A549 (cell line): Measurements from ENCODE around the gene ANK3. TPM values are rescaled to one million over a fixed set of nuclear protein-coding genes. Genes with fewer than 3 reads are reported as not detected.
A peak's percentile ranks its signal among the peaks of the same experiment; 100 is the strongest.

Experiments
- ATAC-seq, 2 experiments: fragments of 200-7000 bp in 1 of 2; fragments of >200 bp in 1 of 2; cut with Nextera tagmentation in 1 of 2; cut with Tn5 transposase in 1 of 2; 3 replicates each; pipeline versions ENCODE4 v1.8.0 to v1.9.1; 2018 to 2020; ENCODE audit warnings: mild to moderate bottlenecking in 1 of 2, moderate library complexity in 1 of 2
- CTCF ChIA-PET: fragments of 300-600 bp; sonication (Branson Sonifier 250); formaldehyde crosslinking; extraction: SDS; loops from one replicate; lab custom pipeline; 2021; ENCODE audit warnings: antibody characterized with exemption, inconsistent platforms; lab: Yijun Ruan, JAX
- POLR2A ChIA-PET: fragments of 350-600 bp; formaldehyde crosslinking; extraction: SDS; loops from one replicate; lab custom pipeline; 2021; ENCODE audit warnings: antibody characterized with exemption, inconsistent platforms; lab: Yijun Ruan, JAX
- DNase-seq, 2 experiments: peaks; one replicate each; pipeline versions ENCODE4 v3.0.0 to v3.0.0-alpha.2; 2011 to 2016; ENCODE audit warnings: low read depth in 1 of 2, low spot score in 1 of 2
- FAIRE-seq: peaks from 2 replicates; lab custom pipeline; 2011; peaks lifted over from hg19 to GRCh38; lab: Jason Lieb, UNC
- H3K27ac ChIP-seq, 2 experiments: fragments of >200 bp; sonication (Bioruptor Twin); formaldehyde crosslinking; 3 replicates each; pipeline ENCODE4 v1.5.1; 2016 to 2017
- H3K4me1 ChIP-seq: fragments of >200 bp; sonication (Bioruptor Twin); formaldehyde crosslinking; 3 replicates; pipeline ENCODE4 v1.6.1; 2016
- H3K4me2 ChIP-seq: fragments of >200 bp; sonication (Bioruptor Twin); formaldehyde crosslinking; 3 replicates; pipeline ENCODE4 v1.6.1; 2016
- H3K4me3 ChIP-seq: fragments of >200 bp; sonication (Bioruptor Twin); formaldehyde crosslinking; 3 replicates; pipeline ENCODE4 v1.5.1; 2016
- H3K9me3 ChIP-seq: fragments of >200 bp; sonication (Bioruptor Twin); formaldehyde crosslinking; 3 replicates; pipeline ENCODE4 v1.6.1; 2016
- CHD2 ChIP-seq: fragments of 150-350 bp; IDR thresholded peaks from 2 replicates; pipeline ENCODE4 v1.6.1; 2014; ENCODE audit warnings: low read length; ENCODE audit not compliant: partially characterized antibody
- EHF ChIP-seq: fragments of 250-450 bp; sonication (Bioruptor Pico); IDR thresholded peaks from 2 replicates; pipeline ENCODE4 v1.5.0; 2020; ENCODE audit warnings: mild to moderate bottlenecking
- FOSL2 ChIP-seq, 2 experiments: fragments of 450-650 bp in 1 of 2; fragments of >200 bp in 1 of 2; sonication (Bioruptor Twin) in 1 of 2; formaldehyde crosslinking; IDR thresholded peaks; 2 replicates each; pipeline versions ENCODE4 v1.5.0 to v1.6.1; 2016 to 2020; ENCODE audit warnings: mild to moderate bottlenecking in 1 of 2, moderate library complexity in 1 of 2
- GATA3 ChIP-seq: IDR thresholded peaks from 2 replicates; pipeline ENCODE4 v1.6.1; 2012; ENCODE audit warnings: borderline replicate concordance
- HOXA7 ChIP-seq: fragments of 250-450 bp; sonication (Bioruptor Pico); IDR thresholded peaks from 2 replicates; pipeline ENCODE4 v1.5.0; 2020; ENCODE audit warnings: mild to moderate bottlenecking, moderate library complexity
- HOXB5 ChIP-seq: fragments of 250-450 bp; sonication (Bioruptor Pico); IDR thresholded peaks from 2 replicates; pipeline ENCODE4 v1.5.0; 2020; ENCODE audit warnings: mild to moderate bottlenecking, moderate library complexity
- KDM1A ChIP-seq: fragments of 200-600 bp; sonication (generic); IDR thresholded peaks from 2 replicates; pipeline ENCODE4 v1.6.1; 2016; ENCODE audit warnings: low read depth, mild to moderate bottlenecking
- MYC ChIP-seq: IDR thresholded peaks from 2 replicates; pipeline ENCODE4 v1.6.1; 2012; ENCODE audit warnings: mild to moderate bottlenecking, inconsistent platforms, low read length, improper control_type of control experiment, borderline replicate concordance
- NR3C1 ChIP-seq: fragments of >200 bp; sonication (Bioruptor Twin); formaldehyde crosslinking; IDR thresholded peaks from 3 replicates; pipeline ENCODE4 v1.6.1; 2017
- POLR2AphosphoS2 ChIP-seq: conservative IDR thresholded peaks from 2 replicates; pipeline ENCODE4 v1.6.1; 2012; ENCODE audit warnings: low read length, improper control_type of control experiment, inconsistent platforms
- RARB ChIP-seq: fragments of 250-450 bp; sonication (Bioruptor Pico); IDR thresholded peaks from 2 replicates; pipeline ENCODE4 v1.8.0; 2021; ENCODE audit warnings: mild to moderate bottlenecking, moderate library complexity
- RCOR1 ChIP-seq: fragments of 150-350 bp; IDR thresholded peaks from 2 replicates; pipeline ENCODE4 v1.6.1; 2014; ENCODE audit warnings: antibody characterized with exemption, low read length, low read depth
- RFX5 ChIP-seq: fragments of 450-650 bp; IDR thresholded peaks from 2 replicates; pipeline ENCODE4 v1.7.1; 2014; ENCODE audit warnings: antibody characterized with exemption, mild to moderate bottlenecking, moderate library complexity
- SREBF2 ChIP-seq: fragments of 450-650 bp; IDR thresholded peaks from 2 replicates; pipeline ENCODE4 v1.6.1; 2014; ENCODE audit warnings: mild to moderate bottlenecking, moderate library complexity
- TP53 ChIP-seq: fragments of 250-450 bp; sonication (Bioruptor Pico); IDR thresholded peaks from 2 replicates; pipeline ENCODE4 v1.5.0; 2021; ENCODE audit warnings: mild to moderate bottlenecking, moderate library complexity
- ZC3H11A ChIP-seq: fragments of 450-650 bp; IDR thresholded peaks from 2 replicates; pipeline ENCODE4 v1.6.1; 2014; ENCODE audit warnings: antibody characterized with exemption, mild to moderate bottlenecking
- ZFP36 ChIP-seq: fragments of 450-650 bp; IDR thresholded peaks from 2 replicates; pipeline ENCODE4 v1.6.1; 2014; ENCODE audit warnings: borderline replicate concordance; ENCODE audit not compliant: partially characterized antibody
- ZSCAN20 ChIP-seq: fragments of 250-450 bp; sonication (Bioruptor Pico); IDR thresholded peaks from 2 replicates; pipeline ENCODE4 v1.8.0; 2022; ENCODE audit warnings: mild to moderate bottlenecking, moderate library complexity
- WGBS: methylation state at CpG from one replicate; pipeline ENCODE4 v1.1.6; 2017; ENCODE audit errors: missing lambda C conversion rate; 5-methylcytosine and 5-hydroxymethylcytosine counted together
- polyA plus RNA-seq, 4 experiments: library from polyadenylated mRNA; depleted of rRNA in 3 of 4; stranded (reverse); fragments of >200 nt; fragmentation: RNase III in 1 of 4; extraction: RNeasy Plus Mini Kit Qiagen cat#74134 plus additional on column Dnase treatment in 1 of 4; gene quantifications; 2 replicates in 3 of 4; 3 replicates in 1 of 4; pipeline ENCODE4 v1.2.3, GENCODE V29; 2011 to 2017
- TF ChIP-seq, protein P1 (sequence below): IDR thresholded peaks from 2 replicates; pipeline ENCODE4 v1.6.1; 2012
- TF ChIP-seq, protein P2 (sequence below): IDR thresholded peaks from 2 replicates; pipeline ENCODE4 v1.6.1; 2012; ENCODE audit warnings: low read depth, borderline replicate concordance
- TF ChIP-seq, protein P3 (sequence below): fragments of >200 bp; sonication (Bioruptor Twin); formaldehyde crosslinking; IDR thresholded peaks from 3 replicates; pipeline ENCODE4 v1.6.1; 2016
- TF ChIP-seq, protein P4 (sequence below): fragments of 200-600 bp; sonication (generic); IDR thresholded peaks from 2 replicates; pipeline ENCODE4 v1.6.1; 2016; ENCODE audit warnings: antibody characterized with exemption, mild to moderate bottlenecking, moderate library complexity
- TF ChIP-seq, protein P5 (sequence below): fragments of 250-450 bp; sonication (Bioruptor Pico); IDR thresholded peaks from 2 replicates; pipeline ENCODE4 v1.5.0; 2021; ENCODE audit warnings: mild to moderate bottlenecking, moderate library complexity, borderline replicate concordance
- TF ChIP-seq, protein P6 (sequence below): fragments of 250-450 bp; sonication (Bioruptor Pico); IDR thresholded peaks from 2 replicates; pipeline ENCODE4 v1.5.0; 2020; ENCODE audit warnings: low read depth, mild to moderate bottlenecking, moderate library complexity
- TF ChIP-seq, protein P7 (sequence below): fragments of 450-650 bp; IDR thresholded peaks from 2 replicates; pipeline ENCODE4 v1.6.1; 2014; ENCODE audit warnings: antibody characterized with exemption

Gene ANK3
- polyA plus RNA-seq, 2 of the 4 experiments (the other 2 are of a cell fraction), result 0.56 to 5.4 TPM

DNA sequence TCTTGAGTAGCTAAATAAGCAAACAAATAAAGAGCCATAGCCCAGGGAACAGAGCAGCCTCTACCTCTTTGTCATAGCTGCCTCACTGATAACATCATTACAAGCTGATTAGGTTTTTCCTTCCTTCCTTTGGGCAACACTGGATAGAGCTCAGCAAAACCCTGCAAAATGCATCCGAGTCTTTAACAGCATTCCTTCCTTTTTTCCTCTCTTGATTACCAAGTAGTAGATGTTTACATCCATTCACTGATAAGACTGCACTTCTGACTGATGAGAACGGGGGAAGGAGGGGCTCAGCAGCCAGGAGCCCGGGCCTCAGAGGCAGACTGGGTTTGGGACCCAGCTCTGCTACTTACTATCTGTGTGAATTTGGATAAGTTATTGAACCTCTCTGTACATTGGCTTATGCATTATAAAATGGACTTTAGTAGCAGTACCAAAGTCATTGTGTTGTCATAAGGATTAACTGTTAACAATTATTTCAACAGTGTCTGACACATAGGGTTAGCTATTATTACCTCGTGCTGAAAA, 214.2 kb downstream of the ANK3 start:
- no peaks in the 10 kb centered on the region for H3K9me3 ChIP-seq
- TF ChIP-seq, protein P1, sequence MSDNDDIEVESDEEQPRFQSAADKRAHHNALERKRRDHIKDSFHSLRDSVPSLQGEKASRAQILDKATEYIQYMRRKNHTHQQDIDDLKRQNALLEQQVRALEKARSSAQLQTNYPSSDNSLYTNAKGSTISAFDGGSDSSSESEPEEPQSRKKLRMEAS, result no peak
- TF ChIP-seq, protein P2, sequence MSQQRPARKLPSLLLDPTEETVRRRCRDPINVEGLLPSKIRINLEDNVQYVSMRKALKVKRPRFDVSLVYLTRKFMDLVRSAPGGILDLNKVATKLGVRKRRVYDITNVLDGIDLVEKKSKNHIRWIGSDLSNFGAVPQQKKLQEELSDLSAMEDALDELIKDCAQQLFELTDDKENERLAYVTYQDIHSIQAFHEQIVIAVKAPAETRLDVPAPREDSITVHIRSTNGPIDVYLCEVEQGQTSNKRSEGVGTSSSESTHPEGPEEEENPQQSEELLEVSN, result no peak
- TF ChIP-seq RFX5 (no peak), TP53 (CRISPR knock-in tag) (no peak), SREBF2 (no peak), HOXB5 (CRISPR knock-in tag) (no peak), EHF (CRISPR knock-in tag) (no peak), NR3C1 (no peak), KDM1A (no peak), MYC (no peak), FOSL2 (IDR thresholded peaks at IDR 0.05) (no peak), FOSL2 (CRISPR knock-in tag; IDR thresholded peaks at IDR 0.05) (no peak), GATA3 (no peak), POLR2AphosphoS2 (no peak), ZC3H11A (no peak), RARB (CRISPR knock-in tag) (no peak), CHD2 (no peak), ZSCAN20 (CRISPR knock-in tag) (no peak)
- TF ChIP-seq, protein P3, sequence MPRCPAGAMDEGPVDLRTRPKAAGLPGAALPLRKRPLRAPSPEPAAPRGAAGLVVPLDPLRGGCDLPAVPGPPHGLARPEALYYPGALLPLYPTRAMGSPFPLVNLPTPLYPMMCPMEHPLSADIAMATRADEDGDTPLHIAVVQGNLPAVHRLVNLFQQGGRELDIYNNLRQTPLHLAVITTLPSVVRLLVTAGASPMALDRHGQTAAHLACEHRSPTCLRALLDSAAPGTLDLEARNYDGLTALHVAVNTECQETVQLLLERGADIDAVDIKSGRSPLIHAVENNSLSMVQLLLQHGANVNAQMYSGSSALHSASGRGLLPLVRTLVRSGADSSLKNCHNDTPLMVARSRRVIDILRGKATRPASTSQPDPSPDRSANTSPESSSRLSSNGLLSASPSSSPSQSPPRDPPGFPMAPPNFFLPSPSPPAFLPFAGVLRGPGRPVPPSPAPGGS, result no peak
- TF ChIP-seq, protein P4, sequence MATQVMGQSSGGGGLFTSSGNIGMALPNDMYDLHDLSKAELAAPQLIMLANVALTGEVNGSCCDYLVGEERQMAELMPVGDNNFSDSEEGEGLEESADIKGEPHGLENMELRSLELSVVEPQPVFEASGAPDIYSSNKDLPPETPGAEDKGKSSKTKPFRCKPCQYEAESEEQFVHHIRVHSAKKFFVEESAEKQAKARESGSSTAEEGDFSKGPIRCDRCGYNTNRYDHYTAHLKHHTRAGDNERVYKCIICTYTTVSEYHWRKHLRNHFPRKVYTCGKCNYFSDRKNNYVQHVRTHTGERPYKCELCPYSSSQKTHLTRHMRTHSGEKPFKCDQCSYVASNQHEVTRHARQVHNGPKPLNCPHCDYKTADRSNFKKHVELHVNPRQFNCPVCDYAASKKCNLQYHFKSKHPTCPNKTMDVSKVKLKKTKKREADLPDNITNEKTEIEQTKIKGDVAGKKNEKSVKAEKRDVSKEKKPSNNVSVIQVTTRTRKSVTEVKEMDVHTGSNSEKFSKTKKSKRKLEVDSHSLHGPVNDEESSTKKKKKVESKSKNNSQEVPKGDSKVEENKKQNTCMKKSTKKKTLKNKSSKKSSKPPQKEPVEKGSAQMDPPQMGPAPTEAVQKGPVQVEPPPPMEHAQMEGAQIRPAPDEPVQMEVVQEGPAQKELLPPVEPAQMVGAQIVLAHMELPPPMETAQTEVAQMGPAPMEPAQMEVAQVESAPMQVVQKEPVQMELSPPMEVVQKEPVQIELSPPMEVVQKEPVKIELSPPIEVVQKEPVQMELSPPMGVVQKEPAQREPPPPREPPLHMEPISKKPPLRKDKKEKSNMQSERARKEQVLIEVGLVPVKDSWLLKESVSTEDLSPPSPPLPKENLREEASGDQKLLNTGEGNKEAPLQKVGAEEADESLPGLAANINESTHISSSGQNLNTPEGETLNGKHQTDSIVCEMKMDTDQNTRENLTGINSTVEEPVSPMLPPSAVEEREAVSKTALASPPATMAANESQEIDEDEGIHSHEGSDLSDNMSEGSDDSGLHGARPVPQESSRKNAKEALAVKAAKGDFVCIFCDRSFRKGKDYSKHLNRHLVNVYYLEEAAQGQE, result no peak
- TF ChIP-seq, all 56 proteins: peak for 0
- POLR2A ChIA-PET, result no interaction called here
- 29% methylated on average over 4 of the region's 4 CpGs for WGBS
- no peak for FAIRE-seq
- Histone ChIP-seq H3K27ac (no peak overlapping the region; a peak in 1 of 6 replicates), H3K4me1 (peaks cover 29% of the 10 kb centered on the region), H3K4me3 (no peak overlapping the region), H3K4me2 (peak overlapping the region; percentile 30; the same call in 2 of the 3 replicates)
- peak in 1 of 2 experiments; percentile 12 for DNase-seq
- no peak for ATAC-seq
- CTCF ChIA-PET, result interaction anchor here (0.7 to 2.0 kb wide), 3 partner anchors 23 to 61 kb away, joined by 3 to 6 read pairs (median 6); no protein-coding TSS in a partner anchor

DNA sequence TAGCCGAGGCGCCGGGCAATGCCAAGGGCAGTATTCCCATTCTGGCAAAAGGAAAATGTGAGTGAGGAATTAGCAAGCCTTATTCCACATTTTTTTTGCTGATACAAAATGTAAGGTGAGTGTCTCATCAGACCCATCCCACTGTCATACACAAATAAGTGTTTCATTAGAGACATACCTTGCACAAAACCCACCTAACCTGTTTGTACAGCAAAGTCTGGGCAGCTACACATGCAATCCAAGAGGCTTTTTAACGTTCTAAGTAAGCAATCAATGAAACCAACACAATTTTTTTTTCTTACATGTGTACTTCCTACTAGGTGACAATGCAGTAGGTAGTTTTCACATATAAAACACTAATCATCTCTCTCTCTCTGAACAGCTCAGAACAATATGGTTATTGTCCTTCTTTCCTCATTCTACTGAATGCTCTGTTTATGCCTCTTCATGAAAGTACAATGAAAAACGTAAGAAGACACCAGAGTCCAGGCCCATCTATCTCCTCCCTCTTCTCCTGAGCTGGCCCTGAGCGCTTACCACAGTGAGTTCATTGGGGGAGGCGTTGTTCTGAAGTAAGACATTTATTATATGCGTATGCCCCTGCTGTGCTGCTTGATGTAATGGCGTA, 217.2 kb downstream of the ANK3 start:
- DNase-seq (no peak), ATAC-seq (no peak), FAIRE-seq (no peak)
- 87% methylated on average over 9 of the region's 9 CpGs for WGBS
- POLR2A ChIA-PET, result interaction anchor here (0.6 kb wide), 1 partner anchor 16 kb away, joined by 5 read pairs; no protein-coding TSS in a partner anchor
- Histone ChIP-seq H3K9me3 (no peaks in the 10 kb centered on the region), H3K4me2 (peak overlapping the region; percentile 83), H3K4me3 (no peak overlapping the region), H3K27ac (peak overlapping the region; percentile 65 to 71), H3K4me1 (peaks cover 39% of the 10 kb centered on the region)
- CTCF ChIA-PET, result interaction anchor here (1.0 kb wide), 2 partner anchors 10 to 16 kb away, joined by 3 read pairs; no protein-coding TSS in a partner anchor
- TF ChIP-seq ZFP36, result no peak
- TF ChIP-seq RFX5, result no peak
- TF ChIP-seq, protein P5, sequence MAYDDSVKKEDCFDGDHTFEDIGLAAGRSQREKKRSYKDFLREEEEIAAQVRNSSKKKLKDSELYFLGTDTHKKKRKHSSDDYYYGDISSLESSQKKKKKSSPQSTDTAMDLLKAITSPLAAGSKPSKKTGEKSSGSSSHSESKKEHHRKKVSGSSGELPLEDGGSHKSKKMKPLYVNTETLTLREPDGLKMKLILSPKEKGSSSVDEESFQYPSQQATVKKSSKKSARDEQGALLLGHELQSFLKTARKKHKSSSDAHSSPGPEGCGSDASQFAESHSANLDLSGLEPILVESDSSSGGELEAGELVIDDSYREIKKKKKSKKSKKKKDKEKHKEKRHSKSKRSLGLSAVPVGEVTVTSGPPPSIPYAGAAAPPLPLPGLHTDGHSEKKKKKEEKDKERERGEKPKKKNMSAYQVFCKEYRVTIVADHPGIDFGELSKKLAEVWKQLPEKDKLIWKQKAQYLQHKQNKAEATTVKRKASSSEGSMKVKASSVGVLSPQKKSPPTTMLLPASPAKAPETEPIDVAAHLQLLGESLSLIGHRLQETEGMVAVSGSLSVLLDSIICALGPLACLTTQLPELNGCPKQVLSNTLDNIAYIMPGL (CRISPR knock-in tag), result no peak
- TF ChIP-seq, protein P6, sequence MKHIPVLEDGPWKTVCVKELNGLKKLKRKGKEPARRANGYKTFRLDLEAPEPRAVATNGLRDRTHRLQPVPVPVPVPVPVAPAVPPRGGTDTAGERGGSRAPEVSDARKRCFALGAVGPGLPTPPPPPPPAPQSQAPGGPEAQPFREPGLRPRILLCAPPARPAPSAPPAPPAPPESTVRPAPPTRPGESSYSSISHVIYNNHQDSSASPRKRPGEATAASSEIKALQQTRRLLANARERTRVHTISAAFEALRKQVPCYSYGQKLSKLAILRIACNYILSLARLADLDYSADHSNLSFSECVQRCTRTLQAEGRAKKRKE (CRISPR knock-in tag), result no peak
- TF ChIP-seq MYC, result no peak
- TF ChIP-seq, protein P7, sequence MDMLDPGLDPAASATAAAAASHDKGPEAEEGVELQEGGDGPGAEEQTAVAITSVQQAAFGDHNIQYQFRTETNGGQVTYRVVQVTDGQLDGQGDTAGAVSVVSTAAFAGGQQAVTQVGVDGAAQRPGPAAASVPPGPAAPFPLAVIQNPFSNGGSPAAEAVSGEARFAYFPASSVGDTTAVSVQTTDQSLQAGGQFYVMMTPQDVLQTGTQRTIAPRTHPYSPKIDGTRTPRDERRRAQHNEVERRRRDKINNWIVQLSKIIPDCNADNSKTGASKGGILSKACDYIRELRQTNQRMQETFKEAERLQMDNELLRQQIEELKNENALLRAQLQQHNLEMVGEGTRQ, result no peak
- TF ChIP-seq HOXA7 (CRISPR knock-in tag), result no peak
- no peak for TF ChIP-seq KDM1A
- TF ChIP-seq, protein P2, result no peak
- no peak for TF ChIP-seq RCOR1
- TF ChIP-seq, protein P1, result no peak
- no peak for TF ChIP-seq ZSCAN20 (CRISPR knock-in tag)
